ENCODE data around the gene ITM2B. TPM values are rescaled to one million over a fixed set of nuclear protein-coding genes. Genes with fewer than 3 reads are reported as not detected.

Gene ITM2B
- total RNA-seq, 1 donor from 2014 or later = 791 TPM

- DNase-seq (ENCODE audit: low spot score) = no peak
Measured at GRCh38 chr13:48258430-48258829, 25.4 kb downstream of the ITM2B start.

DNA sequence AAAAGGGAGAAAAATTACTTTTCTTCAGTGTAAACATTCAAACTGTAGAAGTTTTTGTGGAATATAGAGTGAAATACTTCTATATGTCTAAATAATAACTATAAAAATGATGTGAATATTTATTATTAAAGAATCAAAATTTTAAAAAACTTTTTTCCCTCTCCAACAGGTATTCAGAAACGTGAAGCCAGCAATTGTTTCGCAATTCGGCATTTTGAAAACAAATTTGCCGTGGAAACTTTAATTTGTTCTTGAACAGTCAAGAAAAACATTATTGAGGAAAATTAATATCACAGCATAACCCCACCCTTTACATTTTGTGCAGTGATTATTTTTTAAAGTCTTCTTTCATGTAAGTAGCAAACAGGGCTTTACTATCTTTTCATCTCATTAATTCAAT lies 28.0 kb downstream of the ITM2B start:
- DNase-seq (ENCODE audit: low spot score) = no peak

- no peak for DNase-seq (ENCODE audit: low spot score)
Measured at GRCh38 chr13:48263196-48263595, 30.2 kb downstream of the ITM2B start.

- DNase-seq (ENCODE audit: low spot score) = no peak
Measured at GRCh38 chr13:48264058-48264457, 31.1 kb downstream of the ITM2B start.

DNA sequence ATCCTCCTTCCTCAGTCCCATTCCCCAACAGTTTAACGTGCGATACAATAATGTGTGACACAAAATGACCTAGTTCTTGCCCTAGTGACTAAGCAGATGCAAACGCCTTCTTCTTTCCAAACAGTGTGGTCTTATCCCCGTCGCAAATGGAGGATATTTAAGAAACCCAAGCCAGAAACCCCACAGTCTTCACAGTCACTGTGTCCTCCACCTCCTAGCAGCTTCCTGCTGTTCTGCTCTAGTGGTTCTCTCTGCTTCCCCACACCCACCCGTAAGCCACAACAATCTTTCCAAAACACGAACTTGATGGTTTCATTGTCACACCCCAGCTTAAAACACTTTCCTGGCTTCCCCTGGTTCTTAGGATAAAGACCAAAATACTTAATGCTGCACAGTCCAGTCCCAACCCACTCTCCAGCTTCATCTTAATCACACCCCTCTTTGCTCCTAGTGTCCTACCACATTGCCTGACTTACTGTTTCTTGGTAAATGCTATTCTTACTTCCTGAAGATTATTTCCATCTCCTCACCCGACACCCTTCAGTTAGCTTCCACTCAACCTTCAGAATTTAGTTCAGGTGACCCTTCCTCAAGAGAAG lies 32.3 kb downstream of the ITM2B start:
- no peak for DNase-seq (ENCODE audit: low spot score)

DNA sequence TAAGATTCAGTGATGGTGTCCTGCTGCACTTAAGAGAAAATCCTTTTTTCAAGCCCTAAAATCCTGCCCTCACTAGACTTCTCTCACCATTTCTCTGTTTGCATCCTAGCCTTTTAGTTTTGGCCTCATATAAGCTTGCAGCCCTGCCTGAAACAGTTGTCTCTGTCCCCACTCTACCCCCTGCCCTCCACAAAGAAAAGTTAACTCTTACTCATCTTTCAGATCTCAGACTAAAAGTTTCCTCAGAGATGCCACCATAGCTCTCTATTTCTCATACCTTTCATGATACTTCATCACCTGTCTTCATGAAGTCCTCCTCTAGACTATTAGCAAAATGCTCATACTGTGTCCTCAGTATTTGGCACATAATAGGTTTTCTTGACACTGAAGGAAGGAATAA lies 33.1 kb downstream of the ITM2B start:
- DNase-seq (ENCODE audit: low spot score) = no peak

DNA sequence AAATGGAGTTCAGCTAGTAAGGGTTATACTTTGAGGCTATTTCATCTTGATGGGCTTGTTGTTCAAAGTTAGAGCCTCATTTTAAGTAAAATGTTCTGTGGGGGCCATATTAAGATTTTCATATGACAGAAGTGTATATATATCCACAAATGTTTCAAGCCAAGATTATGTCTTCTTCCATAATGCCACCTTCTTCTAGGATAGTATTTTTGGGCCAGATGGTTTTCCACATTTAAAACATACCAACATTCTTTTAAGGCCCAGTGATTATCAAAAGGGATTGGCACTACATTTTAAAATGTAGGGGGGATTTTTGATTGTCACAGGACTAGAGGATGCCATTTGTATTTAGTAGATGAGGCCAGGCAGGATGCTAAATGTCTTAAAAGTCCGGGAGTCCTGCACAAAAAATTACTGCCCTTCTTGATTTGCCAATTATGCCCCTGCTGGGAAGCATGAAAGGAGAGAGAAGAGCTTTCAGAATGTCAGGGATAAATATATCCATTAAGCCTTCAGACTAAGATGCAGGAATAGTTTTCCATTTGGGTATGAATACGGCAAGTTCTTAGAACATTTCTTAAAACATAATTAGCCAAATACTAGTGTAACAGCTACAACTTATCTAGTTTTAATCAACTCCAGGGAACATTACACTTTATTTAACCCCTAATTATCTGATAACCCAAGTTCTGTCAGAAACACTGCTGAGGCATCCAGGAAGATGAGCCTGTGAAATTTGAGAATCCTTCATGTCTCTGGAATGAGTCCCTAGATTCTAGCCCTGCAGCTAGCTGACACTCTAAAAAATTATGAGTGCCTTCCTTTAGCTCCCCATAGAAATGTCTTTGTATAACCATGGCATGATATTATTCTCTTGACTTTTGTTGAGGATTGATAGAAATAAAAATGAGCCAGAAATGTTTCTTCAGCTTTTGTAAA lies 34.0 kb downstream of the ITM2B start:
- no peak for DNase-seq (ENCODE audit: low spot score)

DNA sequence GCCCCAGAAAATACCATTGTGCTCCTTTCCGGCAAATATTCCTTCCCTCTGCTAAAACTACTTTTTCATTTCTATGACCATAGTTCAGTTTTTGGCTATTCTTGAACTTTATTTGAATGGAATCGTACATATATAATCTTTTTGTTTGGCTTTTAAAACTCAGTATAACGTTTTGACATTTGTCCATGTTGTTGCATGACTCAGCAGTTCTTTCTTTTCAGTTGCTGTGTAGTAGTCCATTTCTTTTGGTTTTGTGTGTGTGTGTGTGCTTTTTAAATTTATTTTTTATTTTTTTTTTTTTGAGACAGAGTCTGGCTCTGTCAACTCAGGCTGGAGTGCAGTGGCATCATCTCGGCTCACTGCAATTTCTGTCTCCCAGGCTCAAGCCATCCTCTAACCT lies 35.0 kb downstream of the ITM2B start:
- DNase-seq (ENCODE audit: low spot score) = no peak

- no peak for DNase-seq (ENCODE audit: low spot score)
Measured at GRCh38 chr13:48273346-48273745, 40.3 kb downstream of the ITM2B start.

GRCh38 chr13:48275507-48275906 lies 42.5 kb downstream of the ITM2B start:
- DNase-seq (ENCODE audit: low spot score) = no peak

GRCh38 chr13:48278806-48279205 lies 45.8 kb downstream of the ITM2B start:
- no peak for DNase-seq (ENCODE audit: low spot score)

DNA sequence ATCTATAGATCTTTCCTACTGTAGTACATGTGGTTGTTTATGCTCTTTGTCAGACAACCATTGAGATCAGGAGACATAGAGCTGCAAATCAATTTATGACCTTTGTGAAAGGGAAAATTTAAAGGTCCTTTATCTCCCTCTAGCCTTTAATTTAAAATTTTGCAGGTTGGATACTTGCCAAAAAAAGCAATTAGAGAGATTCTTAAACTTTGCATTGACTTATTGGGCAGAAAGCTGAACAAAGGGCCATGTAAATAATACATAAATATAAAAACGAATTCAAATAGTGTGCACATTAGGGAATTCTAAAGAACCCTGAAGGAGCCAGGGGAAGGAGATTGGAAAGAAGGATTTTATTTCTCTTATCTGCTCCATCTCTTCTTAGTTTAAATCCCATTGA lies 48.5 kb downstream of the ITM2B start:
- no peak for DNase-seq (ENCODE audit: low spot score)

DNA sequence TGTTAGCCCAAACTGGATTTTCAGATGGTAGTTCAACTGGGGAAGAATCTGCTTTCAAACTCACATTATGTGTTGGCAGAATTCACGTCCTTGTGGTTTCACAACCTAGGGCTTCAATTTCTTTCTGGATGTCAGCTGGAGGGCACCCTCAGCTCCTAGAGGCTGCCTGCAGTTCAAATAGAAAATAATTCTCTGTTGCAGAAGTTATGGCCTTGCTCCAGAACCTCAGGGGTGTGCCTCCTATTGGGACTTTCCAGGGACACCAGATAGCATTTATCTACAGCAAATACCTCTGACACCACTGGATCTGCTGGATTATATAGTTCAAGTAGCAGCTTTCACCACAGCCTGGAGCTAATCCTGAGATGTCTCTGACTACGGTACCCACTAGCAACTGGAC lies 58.7 kb downstream of the ITM2B start:
- no peak for DNase-seq (ENCODE audit: low spot score)

DNA sequence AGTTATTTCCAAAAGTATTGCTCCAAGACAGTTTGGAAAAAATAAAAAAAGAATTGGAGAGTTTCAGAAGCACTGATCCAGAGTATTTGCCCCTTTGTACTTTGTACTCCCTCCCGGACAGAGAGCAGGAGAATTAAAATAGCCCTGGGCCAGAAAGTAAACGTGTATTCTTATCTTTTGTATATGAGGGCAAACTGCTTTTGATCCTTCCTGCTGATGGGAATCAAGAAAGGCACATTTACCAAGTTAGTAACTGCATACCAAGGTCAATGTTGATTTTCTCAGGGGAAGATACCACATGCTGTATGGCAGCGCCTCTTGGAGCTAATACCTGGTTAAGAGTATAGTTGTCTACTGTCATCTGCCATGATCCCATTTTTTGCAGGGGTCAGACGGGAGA lies 59.6 kb downstream of the ITM2B start:
- no peak for DNase-seq (ENCODE audit: low spot score)

GRCh38 chr13:48294653-48295052 lies 61.6 kb downstream of the ITM2B start:
- DNase-seq (ENCODE audit: low spot score) = no peak

- DNase-seq (ENCODE audit: low spot score) = no peak
Measured at GRCh38 chr13:48295271-48295670, 62.3 kb downstream of the ITM2B start.

GRCh38 chr13:48296528-48296927 lies 63.5 kb downstream of the ITM2B start:
- DNase-seq (ENCODE audit: low spot score) = no peak

DNA sequence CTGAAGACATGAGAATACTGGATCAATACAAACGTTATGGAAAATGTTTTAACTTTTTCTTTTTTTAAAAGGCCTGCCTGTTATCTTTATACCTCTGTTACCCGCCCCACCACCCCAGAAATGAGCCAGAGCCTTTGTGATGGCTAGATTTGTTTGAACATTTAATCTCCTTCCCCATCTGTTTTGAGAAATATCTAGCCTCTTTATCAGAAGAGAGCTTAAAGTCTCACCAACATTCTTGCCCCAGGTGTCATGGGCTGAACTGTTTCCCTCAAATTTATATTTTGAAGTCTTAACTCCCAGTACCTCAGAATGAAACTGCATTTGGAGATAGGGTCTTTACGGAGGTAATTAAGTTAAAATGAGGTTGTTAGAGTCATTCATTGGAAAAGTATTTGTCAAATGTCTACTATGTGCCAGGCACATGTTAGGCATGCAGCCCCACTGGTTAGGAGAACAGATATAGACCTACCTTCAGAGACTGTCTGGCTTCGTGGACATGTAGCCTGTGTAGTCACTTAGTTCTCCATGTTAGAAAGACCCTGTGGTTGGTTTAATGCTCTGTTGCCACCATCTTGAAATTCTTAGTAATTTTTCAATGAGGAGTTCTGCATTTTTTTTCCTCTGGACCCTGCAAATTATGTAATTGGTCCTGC lies 64.3 kb downstream of the ITM2B start:
- DNase-seq (ENCODE audit: low spot score) = no peak

- no peak for DNase-seq (ENCODE audit: low spot score)
Measured at GRCh38 chr13:48299591-48299990, 66.6 kb downstream of the ITM2B start.

GRCh38 chr13:48302871-48303358 lies 69.9 kb downstream of the ITM2B start:
- no peak for DNase-seq (ENCODE audit: low spot score)

DNA sequence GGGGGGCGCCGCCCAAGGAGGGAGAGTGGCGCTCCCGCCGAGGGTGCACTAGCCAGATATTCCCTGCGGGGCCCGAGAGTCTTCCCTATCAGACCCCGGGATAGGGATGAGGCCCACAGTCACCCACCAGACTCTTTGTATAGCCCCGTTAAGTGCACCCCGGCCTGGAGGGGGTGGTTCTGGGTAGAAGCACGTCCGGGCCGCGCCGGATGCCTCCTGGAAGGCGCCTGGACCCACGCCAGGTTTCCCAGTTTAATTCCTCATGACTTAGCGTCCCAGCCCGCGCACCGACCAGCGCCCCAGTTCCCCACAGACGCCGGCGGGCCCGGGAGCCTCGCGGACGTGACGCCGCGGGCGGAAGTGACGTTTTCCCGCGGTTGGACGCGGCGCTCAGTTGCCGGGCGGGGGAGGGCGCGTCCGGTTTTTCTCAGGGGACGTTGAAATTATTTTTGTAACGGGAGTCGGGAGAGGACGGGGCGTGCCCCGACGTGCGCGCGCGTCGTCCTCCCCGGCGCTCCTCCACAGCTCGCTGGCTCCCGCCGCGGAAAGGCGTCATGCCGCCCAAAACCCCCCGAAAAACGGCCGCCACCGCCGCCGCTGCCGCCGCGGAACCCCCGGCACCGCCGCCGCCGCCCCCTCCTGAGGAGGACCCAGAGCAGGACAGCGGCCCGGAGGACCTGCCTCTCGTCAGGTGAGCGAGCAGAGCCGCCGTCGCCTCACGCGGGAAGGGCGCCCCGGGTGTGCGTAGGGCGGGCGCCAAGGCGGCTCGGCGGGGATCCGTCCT lies 70.5 kb downstream of the ITM2B start, which contains the start of gene RB1:
Gene RB1, plus strand, starts transcription at position 393 of the 784 bp plus-strand sequence. Its CDS starts 162 bp downstream, at position 555.
- DNase-seq (ENCODE audit: low spot score) = peak; percentile 90

All from mucosa of gallbladder (tissue), 1 donor.